ENCODE data around the gene TES.

DNA sequence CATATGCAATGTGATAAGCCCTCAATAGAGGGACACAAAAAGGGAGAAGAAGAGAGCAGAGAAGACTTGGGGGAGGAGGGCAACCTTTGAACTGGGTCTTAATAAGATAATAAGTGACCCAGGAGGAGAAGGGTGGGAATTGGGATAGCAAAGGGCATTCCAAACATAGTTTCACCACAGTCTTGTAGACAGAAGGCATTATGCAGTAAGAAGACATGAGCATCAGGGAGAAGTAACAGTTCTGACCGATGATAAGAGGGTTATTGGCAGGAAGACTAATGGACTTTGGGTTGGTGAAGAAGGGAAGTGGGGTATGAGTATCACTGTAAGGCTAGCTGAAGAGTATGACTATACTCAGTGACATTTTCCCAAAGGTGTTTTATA is 63.6 kb downstream of the TES start:
- TF ChIP-seq, protein P1, sequence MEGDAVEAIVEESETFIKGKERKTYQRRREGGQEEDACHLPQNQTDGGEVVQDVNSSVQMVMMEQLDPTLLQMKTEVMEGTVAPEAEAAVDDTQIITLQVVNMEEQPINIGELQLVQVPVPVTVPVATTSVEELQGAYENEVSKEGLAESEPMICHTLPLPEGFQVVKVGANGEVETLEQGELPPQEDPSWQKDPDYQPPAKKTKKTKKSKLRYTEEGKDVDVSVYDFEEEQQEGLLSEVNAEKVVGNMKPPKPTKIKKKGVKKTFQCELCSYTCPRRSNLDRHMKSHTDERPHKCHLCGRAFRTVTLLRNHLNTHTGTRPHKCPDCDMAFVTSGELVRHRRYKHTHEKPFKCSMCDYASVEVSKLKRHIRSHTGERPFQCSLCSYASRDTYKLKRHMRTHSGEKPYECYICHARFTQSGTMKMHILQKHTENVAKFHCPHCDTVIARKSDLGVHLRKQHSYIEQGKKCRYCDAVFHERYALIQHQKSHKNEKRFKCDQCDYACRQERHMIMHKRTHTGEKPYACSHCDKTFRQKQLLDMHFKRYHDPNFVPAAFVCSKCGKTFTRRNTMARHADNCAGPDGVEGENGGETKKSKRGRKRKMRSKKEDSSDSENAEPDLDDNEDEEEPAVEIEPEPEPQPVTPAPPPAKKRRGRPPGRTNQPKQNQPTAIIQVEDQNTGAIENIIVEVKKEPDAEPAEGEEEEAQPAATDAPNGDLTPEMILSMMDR (IDR thresholded peaks at IDR 0.05) = no peak
- TF ChIP-seq POLR2AphosphoS5 (IDR thresholded peaks at IDR 0.05) (no peak), POLR2A (IDR thresholded peaks at IDR 0.05) (no peak)
